Upper lobe of right lung (tissue), 1 donor: ENCODE measurements around the gene PTPRT. TPM values are rescaled to one million over a fixed set of nuclear protein-coding genes. Genes with fewer than 3 reads are reported as not detected.

ENCODE experiments used
- ATAC-seq: fragments of 200-7000 bp; cut with Tn5 transposase; one replicate; pipeline ENCODE4 v1.9.1; 2020; ENCODE audit warnings: mild to moderate bottlenecking, moderate library complexity
- DNase-seq: peaks from one replicate; pipeline ENCODE4 v3.0.0-alpha.2; 2020
- H3K27ac ChIP-seq: fragments of 200-600 bp; one replicate; pipeline ENCODE4 v1.8.0; 2022
- H3K27me3 ChIP-seq: fragments of 200-600 bp; one replicate; pipeline ENCODE4 v1.8.0; 2022; ENCODE audit warnings: mild to moderate bottlenecking
- H3K36me3 ChIP-seq: fragments of 200-600 bp; one replicate; pipeline ENCODE4 v1.8.0; 2022
- H3K4me1 ChIP-seq: fragments of 200-600 bp; one replicate; pipeline ENCODE4 v1.8.0; 2022
- H3K4me3 ChIP-seq: fragments of 200-600 bp; one replicate; pipeline ENCODE4 v1.8.0; 2022; ENCODE audit warnings: mild to moderate bottlenecking
- H3K9me3 ChIP-seq: fragments of 200-600 bp; one replicate; pipeline ENCODE4 v1.8.0; 2022
- intact Hi-C: fragments of 100-400 bp; cut with DNase I; formaldehyde crosslinking; loops from one replicate; pipeline ENCODE4 v1.11.0; 2022
- total RNA-seq: library from RNA; stranded (reverse); fragmentation: NEBNext Ultra II Directional; extraction: Animal tissue kit (Norgen Biotek cat#: 25700); gene quantifications from one replicate; pipeline ENCODE4 v1.2.1, GENCODE V29; 2021
- TF ChIP-seq, protein P1 (sequence below): fragments of 200-600 bp; IDR thresholded peaks from one replicate; pipeline ENCODE4 v1.8.0; 2022; ENCODE audit warnings: antibody characterized with exemption
- donor health status: DM: no; HTN: yes; CAD: no; lungs with severe emphysema.

The PTPRT gene
- total RNA-seq, 1 donor from 2014 or later, result 0.46 TPM

DNA sequence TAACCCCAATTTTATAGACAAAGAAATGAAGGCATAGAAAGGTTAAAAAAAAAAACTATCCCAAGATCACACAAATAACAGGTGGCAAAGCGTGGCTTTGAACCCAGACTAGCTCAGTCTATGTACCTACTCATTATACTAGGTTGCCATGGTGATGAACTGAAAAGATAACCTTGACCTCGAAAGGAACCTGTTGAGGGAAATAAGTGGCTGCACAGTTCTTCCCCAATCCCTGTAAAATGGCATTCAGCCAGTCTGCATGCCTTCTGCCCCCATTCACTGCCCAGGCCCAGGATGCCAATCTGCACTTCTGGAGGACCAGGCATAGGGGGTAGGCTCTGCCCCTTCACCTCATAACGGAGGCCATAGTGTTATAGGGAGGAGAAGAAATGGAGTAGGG is 295.2 kb downstream of the PTPRT start:
- Histone ChIP-seq H3K4me3 (no peak overlapping the region), H3K36me3 (no peaks in the 10 kb centered on the region), H3K27me3 (no peaks in the 10 kb centered on the region), H3K27ac (no peak overlapping the region), H3K9me3 (no peaks in the 10 kb centered on the region), H3K4me1 (no peaks in the 10 kb centered on the region)
- TF ChIP-seq, protein P1, sequence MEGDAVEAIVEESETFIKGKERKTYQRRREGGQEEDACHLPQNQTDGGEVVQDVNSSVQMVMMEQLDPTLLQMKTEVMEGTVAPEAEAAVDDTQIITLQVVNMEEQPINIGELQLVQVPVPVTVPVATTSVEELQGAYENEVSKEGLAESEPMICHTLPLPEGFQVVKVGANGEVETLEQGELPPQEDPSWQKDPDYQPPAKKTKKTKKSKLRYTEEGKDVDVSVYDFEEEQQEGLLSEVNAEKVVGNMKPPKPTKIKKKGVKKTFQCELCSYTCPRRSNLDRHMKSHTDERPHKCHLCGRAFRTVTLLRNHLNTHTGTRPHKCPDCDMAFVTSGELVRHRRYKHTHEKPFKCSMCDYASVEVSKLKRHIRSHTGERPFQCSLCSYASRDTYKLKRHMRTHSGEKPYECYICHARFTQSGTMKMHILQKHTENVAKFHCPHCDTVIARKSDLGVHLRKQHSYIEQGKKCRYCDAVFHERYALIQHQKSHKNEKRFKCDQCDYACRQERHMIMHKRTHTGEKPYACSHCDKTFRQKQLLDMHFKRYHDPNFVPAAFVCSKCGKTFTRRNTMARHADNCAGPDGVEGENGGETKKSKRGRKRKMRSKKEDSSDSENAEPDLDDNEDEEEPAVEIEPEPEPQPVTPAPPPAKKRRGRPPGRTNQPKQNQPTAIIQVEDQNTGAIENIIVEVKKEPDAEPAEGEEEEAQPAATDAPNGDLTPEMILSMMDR, result no peak
- DNase-seq (no peak), ATAC-seq (no peak)
- intact Hi-C loops, result no loop called here

DNA sequence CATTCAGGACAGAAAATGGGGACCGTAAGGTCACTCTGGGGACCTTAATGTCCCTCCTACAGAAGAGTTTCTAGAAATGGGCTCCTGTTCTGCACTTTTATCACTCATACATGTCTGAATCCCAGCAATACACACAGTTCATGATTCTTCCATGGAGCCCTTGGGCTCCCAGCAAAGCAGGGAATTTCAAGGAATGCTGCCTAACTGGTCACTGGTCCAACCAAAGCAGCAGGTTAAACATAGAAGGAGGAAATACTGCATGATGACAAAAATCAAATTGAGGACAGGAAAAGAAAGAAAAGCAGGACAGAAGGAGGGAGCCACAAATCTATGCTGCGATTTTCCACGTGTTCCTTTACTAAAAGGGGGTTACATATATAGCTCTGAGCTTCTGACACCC is 300.2 kb downstream of the PTPRT start:
- intact Hi-C loops, result no loop called here
- Histone ChIP-seq H3K9me3 (no peaks in the 10 kb centered on the region), H3K27me3 (no peaks in the 10 kb centered on the region), H3K36me3 (no peaks in the 10 kb centered on the region), H3K4me1 (no peaks in the 10 kb centered on the region), H3K4me3 (no peak overlapping the region), H3K27ac (no peak overlapping the region)
- TF ChIP-seq, protein P1, result no peak
- no peak for ATAC-seq
- no peak for DNase-seq

DNA sequence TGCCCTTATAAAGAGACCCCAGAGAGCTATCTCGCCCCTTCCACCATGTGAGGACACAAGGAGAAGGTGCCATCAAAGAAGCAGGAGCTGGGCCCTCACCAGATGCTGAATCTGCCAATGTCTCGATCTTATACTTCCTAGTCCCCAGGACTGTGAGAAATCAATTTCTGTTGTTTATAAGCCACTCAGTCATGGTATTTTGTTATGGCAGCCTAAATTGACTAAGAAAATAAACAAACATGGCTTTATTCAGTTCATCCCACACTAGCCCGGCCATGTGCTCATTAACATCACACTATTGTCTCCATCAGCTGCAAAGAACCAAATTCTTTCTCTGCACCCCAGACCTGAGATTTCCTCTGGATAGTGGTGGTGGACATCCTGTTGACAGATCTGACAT is 302.4 kb downstream of the PTPRT start:
- intact Hi-C loops, result no loop called here
- no peak for ATAC-seq

DNA sequence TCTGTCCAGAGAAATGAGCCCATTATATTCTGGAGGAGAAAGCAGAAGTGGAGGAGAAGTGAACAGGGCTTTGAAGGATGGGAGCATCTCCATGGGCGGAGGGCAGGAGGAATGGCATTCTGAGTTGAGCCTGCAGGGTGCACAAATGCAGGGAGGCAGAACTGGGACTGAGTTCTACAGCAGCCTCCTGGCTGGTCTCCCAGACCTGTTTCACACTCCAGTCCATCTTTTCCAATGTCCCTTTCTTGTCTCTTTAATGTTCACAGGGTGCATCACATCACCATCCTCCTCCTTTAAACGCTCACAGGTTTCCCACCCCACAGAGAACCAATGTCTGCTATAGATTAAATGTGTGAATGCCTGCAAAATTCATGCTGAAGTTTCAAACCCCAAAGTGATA is 302.9 kb downstream of the PTPRT start:
- no peak for ATAC-seq
- H3K27me3 ChIP-seq, result no peaks in the 10 kb centered on the region
- no peak for DNase-seq
- H3K36me3 ChIP-seq, result no peaks in the 10 kb centered on the region
- H3K4me3 ChIP-seq, result no peak overlapping the region
- intact Hi-C loops, result no loop called here
- TF ChIP-seq, protein P1, result no peak
- H3K27ac ChIP-seq, result no peak overlapping the region
- H3K4me1 ChIP-seq, result no peaks in the 10 kb centered on the region
- H3K9me3 ChIP-seq, result no peaks in the 10 kb centered on the region

More for the DNA sequence above, 302.4 kb downstream of the PTPRT start:
- Histone ChIP-seq H3K4me3 (no peak overlapping the region), H3K9me3 (no peaks in the 10 kb centered on the region), H3K36me3 (no peaks in the 10 kb centered on the region), H3K27me3 (no peaks in the 10 kb centered on the region), H3K4me1 (no peaks in the 10 kb centered on the region), H3K27ac (no peak overlapping the region)
- no peak for DNase-seq
- TF ChIP-seq, protein P1, result no peak

DNA sequence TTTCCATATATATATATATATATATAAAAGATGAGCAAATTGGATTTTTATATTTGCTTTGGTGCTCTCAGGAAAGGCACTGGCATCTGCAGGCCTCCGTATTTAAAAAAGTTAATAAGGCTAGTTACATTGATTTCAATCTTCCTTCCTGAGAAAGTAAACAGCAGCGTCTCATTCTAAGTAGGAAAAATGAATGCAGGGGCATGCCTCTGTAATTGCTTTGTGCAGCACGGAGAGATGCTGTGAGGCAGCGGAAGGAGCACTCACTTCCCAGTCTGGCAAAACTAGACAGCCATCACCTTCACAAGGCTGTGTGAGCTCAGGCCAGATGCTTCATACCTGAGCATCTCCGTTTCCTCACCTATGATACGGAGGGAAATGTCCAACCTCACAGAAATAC is 303.7 kb downstream of the PTPRT start:
- TF ChIP-seq, protein P1, result no peak
- ATAC-seq (no peak), DNase-seq (no peak)
- Histone ChIP-seq H3K4me3 (no peak overlapping the region), H3K27me3 (no peaks in the 10 kb centered on the region), H3K9me3 (no peaks in the 10 kb centered on the region), H3K4me1 (no peaks in the 10 kb centered on the region), H3K36me3 (no peaks in the 10 kb centered on the region), H3K27ac (no peak overlapping the region)
- intact Hi-C loops, result no loop called here

DNA sequence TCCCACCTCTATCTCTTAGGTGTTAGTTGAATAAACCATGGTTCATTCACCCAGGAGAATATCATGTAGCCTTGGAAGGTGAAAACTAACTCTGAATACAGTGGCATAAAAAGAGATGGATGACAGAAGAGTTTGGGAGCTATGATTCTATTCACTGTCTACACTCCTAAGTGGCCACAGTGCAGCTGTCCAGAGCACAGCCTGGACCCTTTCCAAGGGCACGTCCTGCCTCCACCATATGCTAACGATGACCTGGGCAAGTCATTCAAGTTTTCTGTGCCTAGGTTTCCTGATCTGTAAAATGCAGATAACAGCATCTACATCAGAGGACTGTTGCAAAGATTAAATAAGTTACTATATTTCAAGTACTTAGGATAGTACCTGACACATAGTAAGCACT is 314.1 kb downstream of the PTPRT start:
- no peaks in the 10 kb centered on the region for H3K4me1 ChIP-seq
- intact Hi-C loops, result no loop called here
- H3K4me3 ChIP-seq, result no peak overlapping the region
- ATAC-seq (no peak), DNase-seq (no peak)
- H3K36me3 ChIP-seq, result no peaks in the 10 kb centered on the region
- H3K27me3 ChIP-seq, result no peaks in the 10 kb centered on the region
- no peak overlapping the region for H3K27ac ChIP-seq
- H3K9me3 ChIP-seq, result no peaks in the 10 kb centered on the region
- TF ChIP-seq, protein P1, result no peak
